B cell (primary cell): ENCODE results near the gene ST6GAL2. TPM values are rescaled to one million over a fixed set of nuclear protein-coding genes. Genes with fewer than 3 reads are reported as not detected.

Experiments used
- ATAC-seq: fragments of 200-7000 bp; cut with Tn5 transposase; one replicate; pipeline ENCODE4 v1.10.0; 2021; ENCODE audit warnings: low read depth, mild to moderate bottlenecking, moderate number of reproducible peaks, moderate library complexity
- CTCF ChIA-PET: fragments of 350-600 bp; sonication (Branson Sonifier 250); formaldehyde crosslinking; loops from one replicate; lab custom pipeline; 2021; ENCODE audit warnings: antibody characterized with exemption, inconsistent platforms; lab: Charles Lee
- POLR2A ChIA-PET: fragments of 350-600 bp; sonication (Branson Sonifier 250); formaldehyde crosslinking; loops from one replicate; lab custom pipeline; 2021; ENCODE audit warnings: antibody characterized with exemption; lab: Charles Lee
- DNase-seq: peaks from one replicate; pipeline ENCODE4 v3.0.0; 2013
- H2AFZ ChIP-seq: 2 replicates; pipeline ENCODE4 v1.6.1; 2012; ENCODE audit warnings: mild to moderate bottlenecking, low read depth, low read length; ENCODE audit not compliant: insufficient read depth, poor library complexity, severe bottlenecking
- H3K27ac ChIP-seq, 2 donors: 1 replicate in 1 of 2; 2 replicates in 1 of 2; pipeline ENCODE4 v1.5.1; 2012 to 2013; ENCODE audit warnings: low read length in 2 of 2, mild to moderate bottlenecking in 2 of 2, moderate library complexity in 1 of 2
- H3K27me3 ChIP-seq, 4 experiments: fragments of 200-600 bp in 1 of 4; sonication (generic) in 1 of 4; replicated peaks in 1 of 4; 1 replicate in 2 of 4; 2 replicates in 2 of 4; pipeline versions ENCODE4 v1.6.1 to v1.7.0; 2013 to 2016; ENCODE audit warnings: low read length in 3 of 4, mild to moderate bottlenecking in 2 of 4, mixed read lengths in 1 of 4, moderate library complexity in 1 of 4; ENCODE audit not compliant: insufficient read depth in 4 of 4, control insufficient read depth in 3 of 4; ENCODE audit errors: control extremely low read depth in 1 of 4
- H3K36me3 ChIP-seq, 2 experiments: replicated peaks in 1 of 2; 1 replicate in 1 of 2; 2 replicates in 1 of 2; pipeline versions ENCODE4 v1.6.1 to v1.7.1; 2013; ENCODE audit warnings: low read length in 1 of 2; ENCODE audit not compliant: insufficient read depth in 2 of 2, control insufficient read depth in 1 of 2; ENCODE audit errors: control extremely low read depth in 1 of 2, extremely low read depth in 1 of 2
- H3K4me1 ChIP-seq, 2 donors: fragments of 200-600 bp in 1 of 2; sonication (generic) in 1 of 2; 1 replicate in 1 of 2; 2 replicates in 1 of 2; pipeline versions ENCODE4 v1.5.1 to v1.6.1; 2013 to 2017; ENCODE audit warnings: low read length in 2 of 2; ENCODE audit not compliant: control insufficient read depth in 2 of 2, insufficient read depth in 2 of 2
- H3K4me2 ChIP-seq: replicated peaks from 2 replicates; pipeline ENCODE3; 2012; ENCODE audit warnings: mild to moderate bottlenecking, low read depth, low read length; ENCODE audit not compliant: poor library complexity, severe bottlenecking
- H3K4me3 ChIP-seq, 5 experiments: fragments of 200-600 bp in 1 of 5; sonication (generic) in 1 of 5; 1 replicate in 3 of 5; 2 replicates in 2 of 5; pipeline versions ENCODE4 v1.5.1 to v1.7.0; 2011 to 2016; ENCODE audit warnings: low read length in 4 of 5, mild to moderate bottlenecking in 4 of 5, low read depth in 2 of 5, control low read depth in 1 of 5, moderate library complexity in 1 of 5; ENCODE audit not compliant: insufficient read depth in 1 of 5; ENCODE audit errors: control extremely low read depth in 1 of 5, extremely low read depth in 1 of 5
- H3K79me2 ChIP-seq: fragments of 200-600 bp; sonication (generic); one replicate; pipeline ENCODE4 v1.6.0; 2016; ENCODE audit warnings: low read length; ENCODE audit not compliant: control insufficient read depth, insufficient read depth
- H3K9ac ChIP-seq: fragments of 200-600 bp; sonication (generic); 2 replicates; pipeline ENCODE4 v1.6.1; 2017; ENCODE audit warnings: mild to moderate bottlenecking, low read length, moderate library complexity
- H3K9me3 ChIP-seq, 3 donors: one replicate each; pipeline versions ENCODE4 v1.6.1 to v1.7.1; 2013; ENCODE audit warnings: low read length in 2 of 3; ENCODE audit not compliant: control insufficient read depth in 2 of 3, insufficient read depth in 1 of 3; ENCODE audit errors: control extremely low read depth in 1 of 3
- H4K20me1 ChIP-seq: 2 replicates; pipeline ENCODE4 v1.6.0; 2012; ENCODE audit warnings: mild to moderate bottlenecking, low read length; ENCODE audit not compliant: insufficient read depth, control insufficient read depth, poor library complexity, severe bottlenecking
- H3K27ac Mint-ChIP-seq: one replicate; pipeline ENCODE4 v1.8.0; 2021; ENCODE audit warnings: mixed read lengths
- H3K27me3 Mint-ChIP-seq: one replicate; pipeline ENCODE4 v1.8.0; 2021; ENCODE audit warnings: mixed read lengths
- H3K4me1 Mint-ChIP-seq: one replicate; pipeline ENCODE4 v1.8.0; 2021; ENCODE audit warnings: mixed read lengths
- H3K4me3 Mint-ChIP-seq: one replicate; pipeline ENCODE4 v1.8.0; 2021; ENCODE audit warnings: mixed read lengths
- H3K9me3 Mint-ChIP-seq: one replicate; pipeline ENCODE4 v1.8.0; 2022; ENCODE audit warnings: mixed read lengths; ENCODE audit not compliant: insufficient read depth
- CTCF ChIP-seq: fragments of 200-600 bp; IDR thresholded peaks from one replicate; pipeline ENCODE4 v1.8.0; 2022; ENCODE audit warnings: antibody characterized with exemption, mild to moderate bottlenecking
- EZH2 ChIP-seq: IDR thresholded peaks from 2 replicates; pipeline ENCODE4 v1.6.1; 2012; ENCODE audit warnings: borderline replicate concordance, low read depth, mild to moderate bottlenecking, moderate library complexity, low read length; ENCODE audit not compliant: insufficient read depth, poor library complexity, severe bottlenecking
- WGBS: methylation state at CpG from one replicate; pipeline ENCODE4 v1.1.5; 2013; ENCODE audit warnings: missing lambda C conversion rate; ENCODE audit not compliant: insufficient coverage; 5-methylcytosine and 5-hydroxymethylcytosine counted together
- intact Hi-C: fragments of 100-400 bp; cut with micrococcal nuclease; formaldehyde crosslinking; loops from one replicate; pipeline ENCODE4 v1.10.0; 2022
- polyA plus RNA-seq: library from polyadenylated mRNA; depleted of rRNA; stranded (reverse); fragments of >200 nt; gene quantifications from 2 replicates; pipeline ENCODE4 v1.2.3, GENCODE V29; 2012
- total RNA-seq, 2 donors: library from RNA; stranded (reverse); fragments of 120-200 nt in 1 of 2; gene quantifications; 1 replicate in 1 of 2; 2 replicates in 1 of 2; pipeline versions ENCODE4 v1.2.3 to v1.2.4, GENCODE V29; 2013 to 2022

Gene ST6GAL2
- total and polyA plus RNA-seq, 2 donors (not counting 1 experiment from before 2014, with no cell fraction given), result not detected

GRCh38 chr2:106797494-106797893, 88.5 kb downstream of the ST6GAL2 start:
- Histone ChIP-seq H3K27me3 (no peaks in the 10 kb centered on the region), H2AFZ (no peak overlapping the region), H3K9me3 (peaks cover 0 to 4% (median 0%) of the 10 kb centered on the region in 3 donors), H3K79me2 (no peaks in the 10 kb centered on the region), H4K20me1 (no peaks in the 10 kb centered on the region), H3K4me3 (no peak overlapping the region), H3K4me2 (no peak overlapping the region), H3K36me3 (no peaks in the 10 kb centered on the region), H3K9ac (no peak overlapping the region), H3K27ac (no peak overlapping the region), H3K4me1 (no peaks in the 10 kb centered on the region)
- ATAC-seq, result no peak
- 89% methylated on average over 2 of the region's 5 CpGs for WGBS
- ChIA-PET POLR2A (no interaction called here), CTCF (no interaction called here)
- intact Hi-C loops, result no loop called here
- Mint-ChIP-seq H3K27ac (no peak overlapping the region), H3K4me3 (no peak overlapping the region), H3K9me3 (no peaks in the 10 kb centered on the region), H3K4me1 (no peaks in the 10 kb centered on the region), H3K27me3 (no peaks in the 10 kb centered on the region)
- no peak for DNase-seq
- no peak for TF ChIP-seq EZH2
- no peak for TF ChIP-seq CTCF

GRCh38 chr2:106792671-106793070, 93.3 kb downstream of the ST6GAL2 start:
- no peak overlapping the region for H3K4me3 ChIP-seq
- H3K4me2 ChIP-seq, result no peak overlapping the region
- no peak overlapping the region for H2AFZ ChIP-seq
- no peaks in the 10 kb centered on the region for H3K4me1 ChIP-seq
- no peak overlapping the region for H3K27ac ChIP-seq
- Mint-ChIP-seq H3K4me3 (no peak overlapping the region), H3K27me3 (no peaks in the 10 kb centered on the region), H3K9me3 (no peaks in the 10 kb centered on the region), H3K27ac (no peak overlapping the region), H3K4me1 (no peaks in the 10 kb centered on the region)
- no peak for ATAC-seq
- intact Hi-C loops, result no loop called here
- no CpG with 5 or more reads among the region's 2 CpGs for WGBS
- no peak for DNase-seq
- TF ChIP-seq CTCF (no peak), EZH2 (no peak)
- no peaks in the 10 kb centered on the region for H3K79me2 ChIP-seq
- H3K9ac ChIP-seq, result no peak overlapping the region
- CTCF ChIA-PET, result no interaction called here
- H3K27me3 ChIP-seq, result no peaks in the 10 kb centered on the region
- no peaks in the 10 kb centered on the region for H3K36me3 ChIP-seq
- POLR2A ChIA-PET, result no interaction called here
- no peaks in the 10 kb centered on the region for H4K20me1 ChIP-seq
- peaks cover 0 to 11% (median 0%) of the 10 kb centered on the region in 3 donors for H3K9me3 ChIP-seq
